Fibroblast of villous mesenchyme (primary cell): ENCODE data around the gene ZBTB9. TPM values are rescaled to one million over a fixed set of nuclear protein-coding genes. Genes with fewer than 3 reads are reported as not detected.

ENCODE experiments used
- DNase-seq: peaks from one replicate; pipeline ENCODE4 v3.0.0-alpha.2; 2010; ENCODE audit warnings: low read depth
- H3K4me3 ChIP-seq: 2 replicates; pipeline ENCODE4 v1.5.1; 2011; ENCODE audit warnings: low read depth, mild to moderate bottlenecking, low read length
- total RNA-seq: library from RNA; depleted of rRNA; stranded (reverse); fragments of >200 nt; gene quantifications from 2 replicates; pipeline ENCODE4 v1.2.3, GENCODE V29; 2012
- TF ChIP-seq, protein P1 (sequence below): IDR thresholded peaks from 2 replicates; pipeline ENCODE4 v1.5.1; 2012; ENCODE audit warnings: low read depth, mild to moderate bottlenecking, low read length; ENCODE audit not compliant: insufficient read depth

ZBTB9 gene
- total RNA-seq, 1 donor = 4.7 TPM

DNA sequence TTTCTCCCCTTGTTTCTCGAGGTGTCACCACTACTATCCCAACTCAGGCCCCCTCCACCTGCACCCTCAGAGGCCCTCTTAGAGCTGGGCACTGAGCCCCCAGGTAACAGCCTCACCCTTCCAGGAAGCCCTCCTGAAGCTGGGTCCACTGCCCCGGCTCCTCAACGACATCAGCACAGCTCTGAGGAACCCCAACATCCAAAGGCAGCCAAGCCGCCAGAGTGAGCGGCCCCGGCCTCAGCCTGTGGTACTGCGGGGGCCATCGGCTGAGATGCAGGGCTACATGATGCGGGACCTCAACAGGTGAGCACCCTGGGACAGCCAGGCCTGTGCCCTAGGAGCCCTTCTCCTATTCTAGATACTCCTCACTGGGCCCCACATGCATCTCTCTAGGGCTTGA is 12.9 kb upstream of the ZBTB9 start:
- no peak overlapping the region for H3K4me3 ChIP-seq
- TF ChIP-seq, protein P1, sequence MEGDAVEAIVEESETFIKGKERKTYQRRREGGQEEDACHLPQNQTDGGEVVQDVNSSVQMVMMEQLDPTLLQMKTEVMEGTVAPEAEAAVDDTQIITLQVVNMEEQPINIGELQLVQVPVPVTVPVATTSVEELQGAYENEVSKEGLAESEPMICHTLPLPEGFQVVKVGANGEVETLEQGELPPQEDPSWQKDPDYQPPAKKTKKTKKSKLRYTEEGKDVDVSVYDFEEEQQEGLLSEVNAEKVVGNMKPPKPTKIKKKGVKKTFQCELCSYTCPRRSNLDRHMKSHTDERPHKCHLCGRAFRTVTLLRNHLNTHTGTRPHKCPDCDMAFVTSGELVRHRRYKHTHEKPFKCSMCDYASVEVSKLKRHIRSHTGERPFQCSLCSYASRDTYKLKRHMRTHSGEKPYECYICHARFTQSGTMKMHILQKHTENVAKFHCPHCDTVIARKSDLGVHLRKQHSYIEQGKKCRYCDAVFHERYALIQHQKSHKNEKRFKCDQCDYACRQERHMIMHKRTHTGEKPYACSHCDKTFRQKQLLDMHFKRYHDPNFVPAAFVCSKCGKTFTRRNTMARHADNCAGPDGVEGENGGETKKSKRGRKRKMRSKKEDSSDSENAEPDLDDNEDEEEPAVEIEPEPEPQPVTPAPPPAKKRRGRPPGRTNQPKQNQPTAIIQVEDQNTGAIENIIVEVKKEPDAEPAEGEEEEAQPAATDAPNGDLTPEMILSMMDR = no peak
- no peak for DNase-seq

DNA sequence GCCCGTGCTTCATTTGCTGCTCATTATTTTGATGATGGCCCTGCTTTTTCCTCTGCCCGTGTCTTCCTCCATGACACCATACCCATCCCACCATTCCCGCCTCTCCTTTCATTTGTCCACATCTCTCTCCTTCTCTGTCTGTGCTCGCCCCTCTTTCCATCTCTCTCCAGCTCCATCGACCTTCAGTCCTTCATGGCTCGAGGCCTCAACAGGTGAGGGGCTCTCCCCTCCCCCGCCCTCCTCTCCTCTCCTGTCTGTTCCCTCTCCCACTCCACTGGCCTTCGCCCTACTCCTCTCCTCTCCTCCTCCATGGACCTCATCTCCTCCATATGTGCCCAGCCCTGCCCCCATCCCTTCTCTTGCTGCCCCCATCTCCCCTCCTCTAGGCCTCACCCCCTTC is 12.1 kb upstream of the ZBTB9 start:
- TF ChIP-seq, protein P1 = no peak
- no peak overlapping the region for H3K4me3 ChIP-seq
- DNase-seq = no peak

DNA sequence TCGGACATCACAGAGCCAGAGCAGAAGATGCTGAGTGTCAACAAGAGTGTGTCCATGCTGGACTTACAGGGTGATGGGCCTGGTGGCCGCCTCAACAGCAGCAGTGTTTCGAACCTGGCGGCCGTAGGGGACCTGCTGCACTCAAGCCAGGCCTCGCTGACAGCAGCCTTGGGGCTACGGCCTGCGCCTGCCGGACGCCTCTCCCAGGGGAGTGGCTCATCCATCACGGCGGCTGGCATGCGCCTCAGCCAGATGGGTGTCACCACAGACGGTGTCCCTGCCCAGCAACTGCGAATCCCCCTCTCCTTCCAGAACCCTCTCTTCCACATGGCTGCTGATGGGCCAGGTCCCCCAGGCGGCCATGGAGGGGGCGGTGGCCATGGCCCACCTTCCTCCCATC is 11.4 kb upstream of the ZBTB9 start:
- no peak overlapping the region for H3K4me3 ChIP-seq
- TF ChIP-seq, protein P1 = no peak
- no peak for DNase-seq

GRCh38 chr6:33443619-33444504 is 10.5 kb upstream of the ZBTB9 start:
- TF ChIP-seq, protein P1 = no peak
- no peak for DNase-seq
- H3K4me3 ChIP-seq = no peak overlapping the region

- TF ChIP-seq, protein P1 = no peak
- no peak overlapping the region for H3K4me3 ChIP-seq
- DNase-seq = no peak
Observed at GRCh38 chr6:33445119-33445603, 9.2 kb upstream of the ZBTB9 start.

DNA sequence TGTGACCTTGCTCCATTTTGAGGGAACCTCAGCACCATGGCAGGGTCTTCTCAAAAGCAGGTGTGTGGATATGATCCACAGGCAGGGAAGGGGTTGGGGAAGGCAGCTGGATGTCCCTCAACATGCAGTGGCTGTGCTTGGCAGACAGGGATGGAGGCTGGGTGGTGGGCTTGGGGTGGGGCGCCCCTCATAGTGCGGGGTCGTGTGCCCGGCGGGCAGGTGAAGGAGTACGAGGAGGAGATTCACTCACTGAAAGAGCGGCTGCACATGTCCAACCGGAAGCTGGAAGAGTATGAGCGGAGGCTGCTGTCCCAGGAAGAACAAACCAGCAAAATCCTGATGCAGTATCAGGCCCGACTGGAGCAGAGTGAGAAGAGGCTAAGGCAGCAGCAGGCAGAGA is 8.0 kb upstream of the ZBTB9 start:
- no peak for DNase-seq
- H3K4me3 ChIP-seq = no peak overlapping the region
- TF ChIP-seq, protein P1 = no peak
